NB4 (cell line): ENCODE results near the gene GBP3.
"Not testable (repeated sequence)": the region's sequence is repeated elsewhere in the genome, so short reads cannot be mapped to it uniquely, and the experiment has no call there.

Source experiments
- DNase-seq: peaks from one replicate; pipeline ENCODE4 v3.0.0; 2010; ENCODE audit warnings: low read depth
- H3K4me3 ChIP-seq: one replicate; pipeline ENCODE4 v1.5.1; 2011; ENCODE audit warnings: mild to moderate bottlenecking, low read depth, low read length, moderate library complexity
- CTCF ChIP-seq: IDR thresholded peaks from one replicate; pipeline ENCODE4 v1.5.1; 2012; ENCODE audit warnings: low read depth, low read length
- MYC ChIP-seq: IDR thresholded peaks from 2 replicates; pipeline ENCODE4 v1.6.1; 2011; ENCODE audit warnings: low read depth, low read length
- POLR2A ChIP-seq: IDR thresholded peaks from 2 replicates; pipeline ENCODE4 v1.6.1; 2011; ENCODE audit warnings: mild to moderate bottlenecking; ENCODE audit not compliant: insufficient read length; ENCODE audit errors: extremely low read depth
- TF ChIP-seq, protein P1 (sequence below): IDR thresholded peaks from 2 replicates; pipeline ENCODE4 v1.6.1; 2011; ENCODE audit warnings: low read depth, low read length

GBP3 gene

GRCh38 chr1:89041119-89041641 lies 18.5 kb upstream of the GBP3 start:
- H3K4me3 ChIP-seq, result no peak overlapping the region
- no peak for DNase-seq
- TF ChIP-seq CTCF, result no peak
- no peak for TF ChIP-seq POLR2A
- TF ChIP-seq, protein P1, sequence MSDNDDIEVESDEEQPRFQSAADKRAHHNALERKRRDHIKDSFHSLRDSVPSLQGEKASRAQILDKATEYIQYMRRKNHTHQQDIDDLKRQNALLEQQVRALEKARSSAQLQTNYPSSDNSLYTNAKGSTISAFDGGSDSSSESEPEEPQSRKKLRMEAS, result no peak
- TF ChIP-seq MYC, result no peak

- no peak for TF ChIP-seq POLR2A
- no peak for TF ChIP-seq MYC
- TF ChIP-seq, protein P1, result no peak
- TF ChIP-seq CTCF, result no peak
- no peak overlapping the region for H3K4me3 ChIP-seq
- no peak for DNase-seq
Measured at GRCh38 chr1:89040315-89040626, 17.6 kb upstream of the GBP3 start.

GRCh38 chr1:89037186-89037585 lies 14.5 kb upstream of the GBP3 start:
- TF ChIP-seq MYC (no peak), CTCF (no peak), POLR2A (no peak)
- TF ChIP-seq, protein P1, result no peak
- no peak overlapping the region for H3K4me3 ChIP-seq
- DNase-seq, result no peak

GRCh38 chr1:89035080-89035479 lies 12.4 kb upstream of the GBP3 start:
- no peak for DNase-seq
- no peak overlapping the region for H3K4me3 ChIP-seq
- TF ChIP-seq, protein P1, result no peak
- TF ChIP-seq POLR2A, result no peak
- no peak for TF ChIP-seq MYC
- TF ChIP-seq CTCF, result no peak

GRCh38 chr1:89034004-89034403 lies 11.3 kb upstream of the GBP3 start:
- not testable (repeated sequence) for DNase-seq, H3K4me3 ChIP-seq

- not testable (repeated sequence) for DNase-seq
Measured at GRCh38 chr1:89029051-89029450, 6.4 kb upstream of the GBP3 start.

GRCh38 chr1:89025928-89026327 lies 3.3 kb upstream of the GBP3 start:
- no peak overlapping the region for H3K4me3 ChIP-seq
- DNase-seq, result no peak
- TF ChIP-seq CTCF, result no peak
- TF ChIP-seq, protein P1, result no peak
- TF ChIP-seq POLR2A, result no peak

More at GRCh38 chr1:89029051-89029450, 6.4 kb upstream of the GBP3 start:
- H3K4me3 ChIP-seq, result not testable (repeated sequence)
